Vagina (tissue), 2 donors: ENCODE measurements around the gene RBM15B. TPM values are rescaled to one million over a fixed set of nuclear protein-coding genes. Genes with fewer than 3 reads are reported as not detected.

Experiments used
- DNase-seq, 2 donors: peaks; one replicate each; pipeline ENCODE4 v3.0.0-alpha.2; 2017; ENCODE audit errors: extremely low spot score in 2 of 2
- H3K27ac ChIP-seq: fragments of 200-600 bp; sonication (generic); one replicate; pipeline ENCODE4 v1.5.1; 2019
- H3K27me3 ChIP-seq: fragments of 200-600 bp; sonication (generic); one replicate; pipeline ENCODE4 v1.5.1; 2019
- H3K36me3 ChIP-seq, 2 donors: fragments of 200-600 bp; sonication (generic); one replicate each; pipeline ENCODE4 v1.5.1; 2017 to 2019
- H3K4me1 ChIP-seq: fragments of 200-600 bp; sonication (generic); one replicate; pipeline ENCODE4 v1.5.1; 2019
- H3K4me3 ChIP-seq, 2 donors: fragments of 200-600 bp; sonication (generic); 1 replicate in 1 of 2; 2 replicates in 1 of 2; pipeline ENCODE4 v1.5.1; 2016 to 2019
- H3K9me3 ChIP-seq: fragments of 200-600 bp; sonication (generic); one replicate; pipeline ENCODE4 v1.5.1; 2019
- POLR2A ChIP-seq, 2 donors: fragments of 450-650 bp; IDR thresholded peaks; one replicate each; pipeline ENCODE4 v1.6.1; 2017; ENCODE audit warnings: antibody characterized with exemption in 2 of 2, mild to moderate bottlenecking in 2 of 2, moderate library complexity in 2 of 2
- POLR2AphosphoS5 ChIP-seq, 2 donors: sonication (generic); formaldehyde crosslinking; IDR thresholded peaks; one replicate each; pipeline ENCODE4 v1.9.0; 2017; ENCODE audit warnings: antibody characterized with exemption in 2 of 2, mild to moderate bottlenecking in 2 of 2, low read depth in 1 of 2; ENCODE audit not compliant: insufficient read depth in 1 of 2
- intact Hi-C: fragments of 100-400 bp; cut with DNase I; formaldehyde crosslinking; loops from one replicate; pipeline ENCODE4 v1.15.1; 2023
- total RNA-seq: library from RNA; depleted of rRNA; stranded (reverse); fragments of >200 nt; gene quantifications from one replicate; pipeline ENCODE4 v1.2.3, GENCODE V29; 2016
- TF ChIP-seq, protein P1 (sequence below), 3 experiments: fragments of 450-650 bp in 2 of 3; fragments of 200-600 bp in 1 of 3; sonication (generic) in 1 of 3; IDR thresholded peaks; one replicate each; pipeline ENCODE4 v1.5.1; 2017 to 2019; ENCODE audit warnings: antibody characterized with exemption in 3 of 3, mild to moderate bottlenecking in 2 of 3, moderate library complexity in 2 of 3

The RBM15B gene
- total RNA-seq, 1 donor from 2014 or later = 20.6 TPM

DNA sequence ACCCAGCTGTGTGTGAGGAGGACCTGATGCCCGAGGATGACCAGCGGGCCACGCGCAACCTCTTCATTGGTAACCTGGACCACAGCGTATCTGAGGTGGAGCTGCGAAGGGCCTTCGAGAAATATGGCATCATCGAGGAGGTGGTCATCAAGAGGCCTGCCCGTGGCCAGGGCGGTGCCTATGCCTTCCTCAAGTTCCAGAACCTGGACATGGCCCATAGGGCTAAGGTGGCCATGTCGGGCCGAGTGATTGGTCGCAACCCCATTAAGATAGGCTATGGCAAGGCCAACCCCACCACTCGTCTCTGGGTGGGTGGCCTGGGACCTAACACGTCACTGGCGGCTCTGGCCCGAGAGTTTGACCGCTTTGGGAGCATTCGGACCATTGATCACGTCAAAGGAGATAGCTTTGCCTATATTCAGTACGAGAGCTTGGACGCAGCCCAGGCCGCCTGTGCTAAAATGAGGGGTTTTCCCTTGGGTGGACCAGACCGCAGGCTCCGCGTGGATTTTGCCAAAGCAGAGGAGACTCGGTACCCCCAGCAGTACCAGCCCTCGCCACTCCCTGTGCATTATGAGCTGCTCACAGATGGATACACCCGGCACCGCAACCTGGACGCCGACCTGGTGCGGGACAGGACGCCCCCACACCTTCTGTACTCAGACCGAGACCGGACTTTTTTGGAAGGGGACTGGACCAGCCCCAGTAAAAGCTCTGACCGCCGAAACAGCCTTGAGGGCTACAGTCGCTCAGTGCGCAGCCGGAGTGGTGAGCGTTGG lies 1.5 kb downstream of the RBM15B start:
- peak overlapping the region; percentile 54 to 99 for H3K4me3 ChIP-seq
- intact Hi-C loops = loop anchor here (10.0 kb wide), 1 partner anchor 282 kb away; the partner anchor contains the start of gene TEX264
- no peaks in the 10 kb centered on the region for H3K27me3 ChIP-seq
- DNase-seq = peak in 1 of 2 donors; percentile 93
- TF ChIP-seq POLR2A (IDR thresholded peaks at IDR 0.05) (no peak), POLR2AphosphoS5 (IDR thresholded peaks at IDR 0.05; ENCODE audit: insufficient read depth in 1 of 2, low read depth in 1 of 2) (no peak)
- peak overlapping the region; percentile 75 for H3K27ac ChIP-seq
- H3K4me1 ChIP-seq = peaks cover 85% of the 10 kb centered on the region
- peaks cover 0 to 50% of the 10 kb centered on the region in 2 donors for H3K36me3 ChIP-seq
- H3K9me3 ChIP-seq = no peaks in the 10 kb centered on the region

DNA sequence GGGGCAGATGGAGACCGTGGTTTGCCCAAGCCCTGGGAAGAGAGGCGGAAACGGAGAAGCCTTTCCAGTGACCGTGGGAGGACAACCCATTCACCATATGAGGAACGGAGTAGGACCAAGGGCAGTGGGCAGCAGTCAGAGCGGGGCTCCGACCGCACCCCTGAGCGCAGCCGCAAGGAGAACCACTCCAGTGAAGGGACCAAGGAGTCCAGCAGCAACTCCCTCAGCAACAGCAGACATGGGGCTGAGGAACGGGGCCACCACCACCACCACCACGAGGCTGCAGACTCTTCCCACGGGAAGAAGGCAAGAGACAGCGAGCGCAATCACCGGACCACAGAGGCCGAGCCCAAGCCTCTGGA lies 2.0 kb downstream of the RBM15B start:
- Histone ChIP-seq H3K4me3 (no peak overlapping the region), H3K36me3 (peaks cover 0 to 55% of the 10 kb centered on the region in 2 donors), H3K27me3 (no peaks in the 10 kb centered on the region), H3K27ac (no peak overlapping the region), H3K4me1 (peaks cover 79% of the 10 kb centered on the region), H3K9me3 (no peaks in the 10 kb centered on the region)
- TF ChIP-seq, protein P1, sequence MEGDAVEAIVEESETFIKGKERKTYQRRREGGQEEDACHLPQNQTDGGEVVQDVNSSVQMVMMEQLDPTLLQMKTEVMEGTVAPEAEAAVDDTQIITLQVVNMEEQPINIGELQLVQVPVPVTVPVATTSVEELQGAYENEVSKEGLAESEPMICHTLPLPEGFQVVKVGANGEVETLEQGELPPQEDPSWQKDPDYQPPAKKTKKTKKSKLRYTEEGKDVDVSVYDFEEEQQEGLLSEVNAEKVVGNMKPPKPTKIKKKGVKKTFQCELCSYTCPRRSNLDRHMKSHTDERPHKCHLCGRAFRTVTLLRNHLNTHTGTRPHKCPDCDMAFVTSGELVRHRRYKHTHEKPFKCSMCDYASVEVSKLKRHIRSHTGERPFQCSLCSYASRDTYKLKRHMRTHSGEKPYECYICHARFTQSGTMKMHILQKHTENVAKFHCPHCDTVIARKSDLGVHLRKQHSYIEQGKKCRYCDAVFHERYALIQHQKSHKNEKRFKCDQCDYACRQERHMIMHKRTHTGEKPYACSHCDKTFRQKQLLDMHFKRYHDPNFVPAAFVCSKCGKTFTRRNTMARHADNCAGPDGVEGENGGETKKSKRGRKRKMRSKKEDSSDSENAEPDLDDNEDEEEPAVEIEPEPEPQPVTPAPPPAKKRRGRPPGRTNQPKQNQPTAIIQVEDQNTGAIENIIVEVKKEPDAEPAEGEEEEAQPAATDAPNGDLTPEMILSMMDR (IDR thresholded peaks at IDR 0.05) = no peak
- TF ChIP-seq POLR2A (IDR thresholded peaks at IDR 0.05) (no peak), POLR2AphosphoS5 (IDR thresholded peaks at IDR 0.05; ENCODE audit: insufficient read depth in 1 of 2, low read depth in 1 of 2) (no peak)
- intact Hi-C loops = loop anchor here (10.0 kb wide), 1 partner anchor 282 kb away; the partner anchor contains the start of gene TEX264
- DNase-seq = peak in 1 of 2 donors; percentile 70

DNA sequence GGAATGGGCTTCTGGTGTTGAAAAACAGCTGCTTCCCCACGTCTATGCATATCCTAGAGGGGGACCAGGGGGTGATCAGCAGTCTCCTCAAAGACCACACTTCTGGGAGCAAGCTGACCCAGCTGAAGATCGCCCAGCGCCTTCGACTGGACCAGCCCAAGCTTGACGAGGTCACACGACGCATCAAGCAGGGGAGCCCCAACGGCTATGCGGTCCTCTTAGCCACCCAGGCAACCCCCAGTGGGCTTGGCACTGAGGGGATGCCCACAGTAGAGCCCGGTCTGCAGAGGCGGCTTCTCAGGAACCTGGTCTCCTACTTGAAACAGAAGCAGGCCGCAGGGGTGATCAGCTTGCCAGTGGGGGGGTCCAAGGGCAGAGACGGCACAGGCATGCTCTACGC lies 2.5 kb downstream of the RBM15B start:
- Histone ChIP-seq H3K27me3 (no peaks in the 10 kb centered on the region), H3K27ac (no peak overlapping the region), H3K36me3 (peaks cover 0 to 59% of the 10 kb centered on the region in 2 donors), H3K9me3 (no peaks in the 10 kb centered on the region), H3K4me3 (no peak overlapping the region), H3K4me1 (peaks cover 75% of the 10 kb centered on the region)
- TF ChIP-seq POLR2A (IDR thresholded peaks at IDR 0.05) (no peak), POLR2AphosphoS5 (IDR thresholded peaks at IDR 0.05; ENCODE audit: insufficient read depth in 1 of 2, low read depth in 1 of 2) (no peak)
- TF ChIP-seq, protein P1 (IDR thresholded peaks at IDR 0.05) = no peak
- peak in 1 of 2 donors; percentile 64 for DNase-seq
- intact Hi-C loops = loop anchor here (10.0 kb wide), 1 partner anchor 281 kb away; the partner anchor contains the start of gene TEX264

GRCh38 chr3:51394541-51394940 lies 3.5 kb downstream of the RBM15B start:
- H3K27me3 ChIP-seq = no peaks in the 10 kb centered on the region
- no peak overlapping the region for H3K4me3 ChIP-seq
- peaks cover 67% of the 10 kb centered on the region for H3K4me1 ChIP-seq
- intact Hi-C loops = loop anchor here (10.0 kb wide), 1 partner anchor 280 kb away; the partner anchor contains the start of gene TEX264
- TF ChIP-seq POLR2A (IDR thresholded peaks at IDR 0.05) (no peak), POLR2AphosphoS5 (IDR thresholded peaks at IDR 0.05; ENCODE audit: insufficient read depth in 1 of 2, low read depth in 1 of 2) (no peak)
- TF ChIP-seq, protein P1 (IDR thresholded peaks at IDR 0.05) = no peak
- H3K27ac ChIP-seq = no peak overlapping the region
- no peak for DNase-seq
- H3K36me3 ChIP-seq = peaks cover 0 to 58% of the 10 kb centered on the region in 2 donors
- no peaks in the 10 kb centered on the region for H3K9me3 ChIP-seq

DNA sequence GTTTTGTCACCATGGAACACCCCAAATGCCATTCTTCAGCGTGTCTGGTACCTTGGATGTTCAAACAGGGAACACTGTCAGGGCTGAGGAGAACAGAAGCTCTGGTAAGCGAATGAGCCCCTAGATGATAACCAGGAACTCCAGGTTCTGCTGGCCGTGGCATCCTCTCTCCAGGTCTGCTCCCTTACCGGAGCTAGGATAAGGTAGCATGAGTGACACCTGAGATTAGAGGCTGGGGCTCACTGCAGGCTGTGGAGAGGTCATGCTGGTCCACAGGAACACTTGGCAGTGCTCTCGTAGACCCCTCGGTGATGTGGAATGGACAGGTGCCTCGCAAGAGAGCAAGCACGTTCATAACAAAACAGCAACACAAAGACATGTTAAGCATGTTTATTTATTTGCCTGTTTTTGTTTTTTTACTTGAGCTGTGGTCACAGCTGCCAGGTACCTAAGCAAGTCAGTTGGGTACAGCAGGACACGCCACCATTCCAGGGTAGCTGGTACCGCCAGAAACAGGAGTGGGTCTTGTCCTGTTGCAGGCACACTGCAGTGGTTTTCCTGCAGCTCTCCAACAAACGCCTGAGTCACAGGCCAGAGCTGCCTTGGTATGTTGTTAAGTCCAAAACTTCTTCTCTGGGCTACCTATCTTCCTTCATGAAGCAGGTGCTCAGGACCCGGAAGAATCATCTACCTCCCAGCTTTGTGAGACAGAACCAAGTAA lies 4.6 kb downstream of the RBM15B start:
- no peak overlapping the region for H3K27ac ChIP-seq
- peak in 1 of 2 donors; percentile 34 for DNase-seq
- H3K27me3 ChIP-seq = no peaks in the 10 kb centered on the region
- H3K4me3 ChIP-seq = no peak overlapping the region
- H3K4me1 ChIP-seq = peaks cover 56% of the 10 kb centered on the region
- no peaks in the 10 kb centered on the region for H3K9me3 ChIP-seq
- no peak for TF ChIP-seq POLR2A (IDR thresholded peaks at IDR 0.05)
- TF ChIP-seq, protein P1 (IDR thresholded peaks at IDR 0.05) = no peak
- TF ChIP-seq POLR2AphosphoS5 (IDR thresholded peaks at IDR 0.05; ENCODE audit: insufficient read depth in 1 of 2, low read depth in 1 of 2) = no peak
- intact Hi-C loops = loop anchor here (10.0 kb wide), 1 partner anchor 279 kb away; the partner anchor contains the start of gene TEX264
- H3K36me3 ChIP-seq = peaks cover 0 to 58% of the 10 kb centered on the region in 2 donors
